GM18508 (cell line): ENCODE data around the gene ZNF385A.

Experiments
- ATAC-seq: cut with Tn5 transposase; IDR thresholded peaks from one replicate; pipeline ENCODE4 v1.9.1; 2021; ENCODE audit warnings: moderate number of reproducible peaks; ENCODE audit not compliant: insufficient read depth, unreplicated experiment

The ZNF385A gene

DNA sequence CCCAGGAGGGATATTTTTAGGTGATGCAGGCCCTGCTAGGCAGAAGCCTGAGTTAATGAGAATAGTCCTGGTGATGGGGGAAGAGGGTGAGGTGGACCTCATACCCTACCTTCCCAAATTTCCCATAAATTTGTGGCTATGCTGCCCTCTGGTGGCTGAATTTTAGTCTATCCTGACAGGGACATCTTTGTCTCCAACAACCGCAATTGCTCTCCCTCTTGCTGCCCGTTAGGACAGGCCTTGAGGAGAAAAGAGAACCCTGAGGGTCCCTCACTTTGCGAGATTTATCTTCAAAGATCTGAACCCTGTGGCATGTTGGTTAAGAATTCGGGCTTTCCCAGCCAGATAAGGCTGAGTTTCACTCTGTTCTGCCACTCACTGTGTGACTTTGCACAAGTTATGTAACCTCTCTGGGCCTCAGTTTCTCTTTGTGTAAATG lies 9.8 kb upstream of the ZNF385A start:
- ATAC-seq: no peak

DNA sequence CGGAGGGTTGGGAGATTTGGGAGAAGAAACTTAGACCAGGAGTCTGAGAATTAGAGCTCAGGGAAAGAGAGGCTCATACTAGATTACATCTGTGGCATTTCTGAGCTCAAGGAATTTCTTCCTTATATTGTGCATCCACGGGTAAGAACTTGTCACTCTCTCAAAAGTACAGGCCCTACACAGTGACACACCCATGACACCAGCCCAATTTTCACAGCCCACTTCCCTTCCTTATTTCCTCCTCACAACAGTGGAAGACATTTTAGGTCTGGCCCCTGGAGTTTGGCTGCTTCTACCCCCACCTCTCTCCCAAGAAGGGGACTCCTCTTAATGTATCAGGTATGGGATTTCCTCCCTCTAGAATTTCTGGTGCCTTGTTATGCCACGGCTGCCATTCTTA lies 9.2 kb upstream of the ZNF385A start:
- no peak for ATAC-seq

DNA sequence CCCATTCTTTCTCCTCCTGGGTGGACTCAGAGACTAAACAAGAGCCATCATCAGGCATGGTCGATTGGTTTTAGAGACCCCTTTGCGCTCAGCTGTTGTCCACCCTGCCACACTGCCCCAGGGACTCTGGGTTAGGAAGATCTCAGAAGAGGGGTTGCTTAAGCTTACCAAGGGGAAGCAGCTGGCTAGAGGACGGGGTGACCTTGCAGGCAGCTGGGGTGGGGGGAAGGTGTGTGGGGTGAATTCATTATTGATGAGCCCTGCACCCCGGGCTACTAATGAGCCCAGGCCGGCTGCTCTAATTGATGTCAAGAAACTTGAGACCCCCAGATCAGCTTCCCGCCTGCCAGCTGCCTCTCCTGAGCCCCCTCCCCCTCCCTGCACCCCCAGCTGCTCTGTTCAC lies 8.7 kb upstream of the ZNF385A start:
- no peak for ATAC-seq

DNA sequence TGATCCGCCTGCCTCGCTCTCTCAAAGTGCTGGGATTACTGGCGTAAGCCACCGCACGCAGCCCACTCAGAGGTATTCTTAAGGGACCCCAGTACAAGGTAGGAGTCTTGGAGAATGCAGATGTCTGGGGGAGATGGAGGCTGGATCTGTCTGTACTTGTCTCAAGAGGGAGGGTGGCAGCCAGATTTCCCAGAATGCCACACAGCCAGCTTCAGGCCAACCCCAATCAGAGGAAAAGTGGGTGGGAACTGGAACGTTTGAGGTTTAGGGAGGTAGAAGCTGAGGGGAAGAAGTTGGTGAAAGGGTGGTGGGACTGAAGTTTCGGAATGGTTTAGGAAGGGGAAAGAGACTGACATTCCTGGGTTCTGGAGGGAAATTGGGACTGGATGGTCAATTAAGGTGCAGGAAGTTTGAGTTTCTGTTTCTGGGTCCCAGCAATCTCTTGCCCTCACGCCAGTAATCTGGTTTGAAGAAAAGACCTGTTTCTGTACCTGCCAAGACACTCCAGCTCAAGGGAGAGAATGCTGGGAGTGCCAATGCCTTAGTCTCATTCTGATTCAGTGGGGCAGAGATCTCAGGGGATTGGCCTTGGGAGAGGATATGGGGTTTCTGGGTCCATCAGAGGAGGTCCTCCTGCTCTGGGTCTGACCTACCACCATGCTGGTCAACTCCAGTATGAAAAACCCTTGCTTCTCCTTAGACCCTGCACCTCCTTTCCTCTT lies 8.1 kb upstream of the ZNF385A start:
- ATAC-seq: no peak

DNA sequence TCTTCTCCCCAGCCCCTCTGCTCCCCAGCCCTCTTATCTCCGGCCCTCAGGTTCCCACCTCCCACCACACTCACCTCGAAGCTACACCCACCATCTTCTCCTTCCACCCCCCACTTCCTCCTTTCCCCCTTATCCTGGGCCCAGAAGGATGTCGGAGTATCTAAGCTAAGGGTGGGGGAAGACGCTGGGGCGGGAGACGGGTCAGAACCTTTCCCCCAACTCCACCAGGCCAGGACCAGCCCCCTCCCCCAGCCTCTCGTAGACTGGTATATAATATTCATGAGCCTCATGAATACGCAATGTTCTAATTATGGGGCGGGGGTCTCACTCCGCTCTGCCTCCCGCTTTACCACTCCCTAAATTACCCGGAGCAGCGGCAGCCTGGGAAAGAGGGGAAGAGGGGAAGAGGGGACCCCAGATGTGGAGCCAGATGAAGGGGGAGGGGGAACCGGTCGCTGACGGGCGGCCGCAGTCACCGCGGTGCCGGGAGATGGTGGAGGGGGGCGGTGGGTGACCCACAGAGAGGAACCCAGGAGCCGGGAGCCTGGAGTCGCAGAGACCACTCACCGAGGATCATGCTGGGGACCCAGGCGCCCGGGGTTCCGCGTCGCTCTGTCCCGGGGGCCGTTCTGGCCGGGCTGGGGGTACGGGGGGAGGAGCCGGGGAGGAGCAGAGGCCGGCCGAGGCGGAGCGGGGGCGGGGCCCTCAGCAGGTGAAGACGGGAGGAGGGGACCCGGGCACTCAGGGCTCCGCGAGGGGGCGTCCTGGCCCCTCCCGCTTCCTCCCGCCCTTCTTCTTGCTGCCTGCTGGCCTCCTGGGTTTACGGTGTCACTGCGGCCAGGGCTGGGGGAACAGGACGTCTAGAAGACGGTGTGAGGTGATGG lies 6.4 kb upstream of the ZNF385A start:
- no peak for ATAC-seq

DNA sequence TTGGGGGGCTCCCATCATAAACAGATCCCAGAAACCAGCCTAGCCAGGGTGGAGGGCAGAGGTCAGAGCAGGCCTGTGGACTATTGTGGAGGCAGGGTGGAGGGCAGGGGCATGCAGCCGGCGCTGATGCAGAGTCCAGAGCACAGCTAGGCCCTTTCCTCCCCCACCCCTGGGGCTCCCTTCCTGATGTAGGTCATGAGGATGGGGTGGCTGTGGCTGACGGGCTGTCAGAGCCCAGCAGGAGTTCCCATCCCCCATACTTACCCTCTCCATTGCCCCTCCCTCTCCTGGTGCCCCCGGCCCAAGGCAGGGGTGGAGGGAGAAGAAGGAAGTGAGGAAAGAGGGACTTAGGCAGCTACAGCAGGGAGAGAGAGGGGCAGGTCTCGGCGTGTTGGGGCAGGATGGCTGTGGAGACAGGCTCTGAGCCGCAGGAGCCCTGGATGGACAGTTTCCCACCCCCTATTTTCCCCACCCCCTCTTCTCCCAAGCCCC lies 5.7 kb upstream of the ZNF385A start:
- no peak for ATAC-seq

DNA sequence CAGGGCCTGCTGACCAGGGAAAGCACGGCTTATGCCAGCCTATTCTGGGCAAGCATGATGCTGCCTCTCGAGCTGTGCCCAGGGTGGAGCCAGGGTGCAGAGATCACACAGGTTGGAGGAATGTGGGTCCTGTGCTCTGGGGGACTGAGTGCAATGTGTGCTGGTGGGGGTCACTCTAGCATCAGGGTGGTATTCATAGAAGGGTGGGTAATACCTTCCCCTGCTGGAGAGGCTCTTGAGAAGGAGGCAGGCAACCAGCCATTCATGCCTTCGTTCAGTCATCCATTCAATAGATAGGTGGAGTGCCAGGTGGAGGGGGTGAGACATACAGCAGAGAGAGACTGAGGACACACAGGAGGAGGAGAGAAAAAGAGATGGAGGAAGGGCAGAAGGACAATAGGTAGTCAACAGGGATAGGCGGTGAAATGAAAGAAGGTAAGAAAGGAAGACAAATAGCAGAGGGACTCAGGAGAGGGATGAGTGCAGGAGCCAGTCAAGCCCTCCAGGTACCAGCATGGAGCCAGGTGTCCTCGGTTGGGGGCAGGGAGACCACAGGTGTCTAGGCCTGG lies 5.2 kb upstream of the ZNF385A start:
- ATAC-seq: no peak

DNA sequence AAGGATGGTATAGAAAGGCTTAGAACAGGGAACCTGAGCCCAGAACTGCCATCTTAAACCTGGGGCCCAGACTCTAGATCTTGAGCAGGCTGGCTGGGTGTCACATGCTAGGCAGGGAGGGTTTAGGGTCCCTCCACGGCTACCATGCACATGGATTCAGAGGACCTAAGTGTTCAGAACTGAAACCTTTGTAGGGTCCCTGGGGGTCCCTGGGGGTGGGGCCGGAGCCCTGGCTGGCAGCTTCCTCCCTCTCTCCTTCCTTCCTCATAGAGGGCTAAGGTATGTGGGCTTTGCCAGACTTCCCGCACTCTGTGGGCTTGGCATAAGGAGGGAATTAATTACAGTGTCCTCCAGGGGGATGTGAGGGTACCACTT lies 4.6 kb upstream of the ZNF385A start:
- ATAC-seq: no peak

DNA sequence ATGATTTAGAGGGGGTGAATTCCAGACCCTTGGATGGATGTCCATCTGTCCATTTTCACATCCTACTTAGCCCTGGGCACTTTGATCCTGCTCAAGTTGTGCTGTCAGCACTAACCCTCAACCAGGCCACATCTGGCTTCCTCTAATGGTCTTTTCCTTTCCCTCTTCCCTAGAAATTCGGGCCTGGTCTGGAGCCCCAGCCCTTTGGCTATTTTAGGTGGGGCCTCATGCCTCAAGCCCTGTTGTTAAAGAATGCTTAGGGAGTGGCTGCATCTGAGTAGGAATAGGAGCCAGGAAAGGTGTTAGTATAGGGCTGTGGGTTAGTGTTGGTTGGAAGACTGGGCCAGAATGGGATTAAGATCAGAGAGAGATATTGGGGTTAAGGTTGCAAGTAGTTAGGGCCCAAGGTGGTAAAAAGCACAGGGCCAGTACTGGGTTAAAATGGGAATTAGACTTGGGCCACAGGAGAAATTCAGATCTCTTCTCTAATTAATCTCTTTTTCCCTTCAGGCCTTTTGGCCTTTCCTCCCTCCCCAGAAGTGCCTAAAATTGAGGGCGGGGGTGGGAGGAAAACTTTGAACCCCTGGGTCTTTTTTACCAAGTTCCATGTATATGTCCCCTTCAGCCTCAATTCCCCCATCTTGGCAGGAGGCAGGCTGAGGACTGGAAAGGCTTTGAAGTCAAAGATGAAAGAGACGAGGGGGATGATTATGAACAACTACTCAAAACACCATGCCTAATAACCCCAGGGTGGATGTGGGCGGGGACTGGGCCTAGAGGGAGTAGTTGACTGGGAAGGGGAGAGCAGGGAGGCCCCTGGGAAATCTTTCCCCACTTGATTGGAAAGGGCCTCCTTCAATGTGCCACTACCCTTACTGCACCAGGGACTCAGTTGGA lies 4.0 kb upstream of the ZNF385A start:
- no peak for ATAC-seq

DNA sequence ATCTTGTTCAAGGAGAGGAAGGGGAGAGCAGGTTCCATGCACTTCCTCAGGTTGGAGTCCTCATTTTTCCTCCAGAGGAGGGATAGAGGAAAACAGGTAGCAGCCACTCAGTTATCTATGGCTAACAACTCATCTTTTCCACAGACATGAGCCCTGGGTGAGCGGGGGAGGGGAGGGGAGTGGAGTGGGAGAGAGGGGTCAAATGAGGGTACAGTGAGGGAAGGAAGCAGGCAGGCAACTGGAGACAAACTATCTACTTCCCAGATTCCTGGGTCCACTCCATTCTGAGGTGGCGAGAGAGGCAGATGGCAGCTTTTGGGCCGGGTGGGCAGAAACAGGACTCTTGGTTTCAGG lies 2.6 kb upstream of the ZNF385A start:
- ATAC-seq: no peak

DNA sequence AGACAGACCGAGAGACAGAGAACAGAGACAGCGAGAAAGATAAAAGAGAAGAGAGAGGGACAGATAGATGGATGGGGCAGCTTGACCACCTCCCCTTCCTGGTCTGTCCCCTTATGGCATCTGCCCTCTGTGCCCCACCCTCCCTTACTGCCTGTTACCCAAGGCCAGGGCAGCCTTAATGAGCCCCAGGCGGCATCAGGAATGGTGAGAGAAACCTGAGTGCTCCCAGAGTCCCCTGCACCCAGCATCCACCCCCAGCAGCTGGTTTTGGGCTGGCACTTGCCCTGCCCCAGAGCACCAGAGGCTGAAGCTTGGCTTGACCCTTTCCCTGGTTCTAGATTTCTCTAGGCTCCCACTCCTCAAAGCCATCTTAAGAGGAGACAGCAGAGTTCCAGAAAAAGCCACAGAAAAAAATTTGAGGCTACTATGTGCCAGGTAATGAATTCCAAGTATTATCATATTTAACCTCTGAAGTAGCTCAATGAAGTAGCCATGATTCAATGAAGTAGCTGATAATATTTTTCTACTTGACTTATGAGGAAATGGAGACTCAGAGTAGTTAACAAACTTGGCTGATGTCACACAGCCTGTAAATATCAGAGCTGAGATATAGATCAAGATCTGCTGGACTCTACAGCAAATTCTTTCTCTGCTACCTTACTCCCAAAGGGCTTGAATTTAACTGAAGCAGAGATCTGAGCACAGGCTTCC lies 2.0 kb upstream of the ZNF385A start:
- no peak for ATAC-seq

DNA sequence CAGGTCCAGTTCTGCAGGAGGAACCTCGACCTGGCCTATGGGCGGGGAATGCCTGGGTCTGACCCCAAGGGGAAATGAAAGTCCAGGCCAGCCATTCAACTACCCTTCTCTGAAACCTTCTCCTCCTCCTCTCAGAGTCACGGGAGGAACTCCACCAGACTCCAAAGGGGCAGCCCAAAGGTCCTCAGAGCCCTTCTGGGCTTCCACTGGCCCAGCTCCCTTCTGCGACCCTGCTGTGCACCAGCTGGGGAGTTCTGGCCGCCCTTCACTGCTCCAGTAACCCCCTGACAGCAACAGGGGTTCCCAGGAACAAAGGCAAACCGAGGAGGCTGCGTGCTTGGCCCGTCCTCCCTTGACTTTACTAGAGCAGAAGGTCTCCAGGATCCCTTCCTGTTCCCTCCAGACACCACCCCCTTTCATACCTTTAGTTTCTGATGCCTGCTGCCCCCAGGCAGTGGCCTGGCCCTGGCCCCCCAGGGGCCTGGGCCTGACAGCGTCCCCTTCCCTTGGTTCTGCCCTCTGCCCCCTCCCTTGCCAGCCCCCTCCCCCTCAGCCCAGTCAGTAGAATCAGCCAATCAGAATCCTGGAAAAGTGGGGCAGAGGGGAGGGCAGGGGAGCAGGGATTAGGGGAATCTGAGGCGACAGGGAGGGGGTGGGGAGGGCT lies 850 bp upstream of the ZNF385A start:
- ATAC-seq: no peak

DNA sequence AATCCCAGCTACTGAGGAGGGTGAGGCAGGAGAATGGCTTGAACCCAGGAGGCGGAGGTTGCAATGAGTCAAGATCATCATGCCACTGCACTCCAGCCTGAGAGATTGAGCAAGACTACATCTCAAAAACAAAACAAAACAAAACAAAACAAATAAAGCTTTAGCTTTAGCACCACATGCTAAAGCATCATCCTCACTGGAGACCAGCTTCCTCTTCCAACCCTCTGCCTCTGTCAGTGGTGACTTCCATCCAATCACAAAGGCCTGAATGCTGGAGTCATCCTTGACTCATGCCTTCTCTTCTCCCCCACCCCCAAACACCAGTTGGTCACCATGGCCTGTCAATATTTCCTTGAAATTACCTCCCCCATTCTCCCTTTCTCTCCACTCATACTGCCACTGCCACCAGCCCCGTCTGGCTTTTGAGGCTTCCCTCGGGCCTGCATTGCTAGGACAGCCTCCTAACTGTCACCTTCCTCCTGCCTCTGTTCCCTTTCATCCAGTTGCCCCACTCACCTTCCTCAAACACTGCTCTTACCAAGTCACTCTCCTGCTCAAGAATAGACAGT lies 1.4 kb downstream of the ZNF385A start:
- no peak for ATAC-seq

DNA sequence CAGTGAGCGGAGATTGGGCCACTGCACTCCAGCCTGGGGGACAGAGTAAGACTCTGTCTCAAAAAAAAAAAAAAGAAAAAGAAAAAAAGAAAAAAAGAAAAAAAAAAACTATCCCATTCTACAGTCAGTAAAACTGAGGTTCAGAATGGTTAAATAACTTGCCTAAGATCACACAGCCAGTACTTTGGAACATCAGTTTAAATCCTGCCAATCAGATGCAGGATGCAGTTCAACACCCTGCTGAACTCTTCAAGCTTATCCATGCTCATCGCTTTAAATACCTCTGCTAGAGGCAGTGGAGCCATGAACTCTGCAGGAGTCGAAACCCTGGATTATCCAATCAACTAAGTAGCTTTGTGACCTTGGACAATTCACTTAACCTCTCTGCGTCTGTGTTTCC lies 3.4 kb downstream of the ZNF385A start:
- no peak for ATAC-seq

DNA sequence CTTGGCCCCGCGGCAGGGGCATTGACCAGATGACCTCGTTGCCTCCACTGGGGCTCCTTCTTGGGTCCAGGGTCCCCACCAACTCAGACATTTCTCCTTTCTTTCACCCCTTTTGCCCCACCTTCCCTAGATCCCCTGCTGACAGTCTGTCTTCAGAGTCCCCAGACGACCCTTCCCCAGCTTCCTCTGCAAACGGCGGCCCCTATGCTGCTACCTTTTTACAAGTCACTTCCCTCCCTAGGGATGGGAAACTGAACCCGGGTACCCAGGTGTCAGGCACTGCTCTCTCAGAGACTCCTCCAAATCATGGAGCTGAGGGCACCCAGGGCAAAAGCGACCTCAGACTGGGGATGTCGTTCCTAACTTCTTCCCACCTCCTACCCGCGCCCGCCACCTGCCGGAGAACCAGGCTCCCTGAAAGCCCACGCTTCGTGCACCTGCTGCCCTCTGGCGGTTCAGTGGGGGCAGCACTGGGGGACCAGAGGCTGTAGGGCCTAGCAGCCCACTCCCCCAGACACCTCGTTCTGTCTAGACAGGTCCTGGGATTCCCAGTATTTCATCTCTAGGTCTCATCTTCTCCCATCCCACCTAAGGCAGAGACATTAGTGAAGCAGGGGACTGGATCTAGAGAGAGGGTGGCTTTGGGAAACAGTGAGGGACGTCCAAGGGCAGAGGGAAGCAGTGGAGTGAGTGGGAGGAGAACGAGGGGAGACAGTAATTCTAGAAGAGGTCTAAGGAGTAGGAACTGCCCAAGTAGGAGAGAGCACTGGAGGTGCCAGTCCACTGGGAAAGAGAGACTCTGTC lies 4.9 kb downstream of the ZNF385A start:
- ATAC-seq: no peak

DNA sequence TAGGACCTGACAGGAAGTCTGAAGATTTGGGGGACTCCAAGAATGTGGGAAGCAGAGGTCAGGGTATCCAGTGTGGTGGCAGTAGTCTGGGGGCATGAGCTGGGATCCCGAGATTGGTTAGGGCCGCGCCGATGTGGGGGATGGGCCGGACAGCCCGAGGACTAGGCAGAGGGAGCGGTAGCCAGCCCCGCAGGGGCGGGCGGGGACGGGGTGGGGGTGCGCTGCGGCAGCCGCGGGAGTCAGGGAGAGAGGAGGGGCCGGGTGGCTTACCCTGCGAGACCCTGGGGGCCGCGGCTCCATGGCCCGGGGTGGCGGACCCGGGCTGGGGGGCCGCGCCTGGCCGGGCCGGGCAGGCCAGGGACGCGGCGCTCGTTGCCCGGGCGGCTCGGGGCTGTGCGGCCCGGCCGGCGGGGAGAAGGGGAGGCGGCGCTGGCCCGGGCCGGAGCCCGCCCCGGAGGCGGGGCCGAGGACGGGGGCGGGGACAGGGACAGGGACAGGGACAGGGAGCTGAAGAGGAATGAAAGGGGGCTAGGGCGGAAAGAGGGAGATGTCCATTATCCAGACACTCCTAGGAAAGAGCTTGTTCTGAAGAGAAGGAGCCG lies 5.6 kb downstream of the ZNF385A start:
- ATAC-seq: no peak

DNA sequence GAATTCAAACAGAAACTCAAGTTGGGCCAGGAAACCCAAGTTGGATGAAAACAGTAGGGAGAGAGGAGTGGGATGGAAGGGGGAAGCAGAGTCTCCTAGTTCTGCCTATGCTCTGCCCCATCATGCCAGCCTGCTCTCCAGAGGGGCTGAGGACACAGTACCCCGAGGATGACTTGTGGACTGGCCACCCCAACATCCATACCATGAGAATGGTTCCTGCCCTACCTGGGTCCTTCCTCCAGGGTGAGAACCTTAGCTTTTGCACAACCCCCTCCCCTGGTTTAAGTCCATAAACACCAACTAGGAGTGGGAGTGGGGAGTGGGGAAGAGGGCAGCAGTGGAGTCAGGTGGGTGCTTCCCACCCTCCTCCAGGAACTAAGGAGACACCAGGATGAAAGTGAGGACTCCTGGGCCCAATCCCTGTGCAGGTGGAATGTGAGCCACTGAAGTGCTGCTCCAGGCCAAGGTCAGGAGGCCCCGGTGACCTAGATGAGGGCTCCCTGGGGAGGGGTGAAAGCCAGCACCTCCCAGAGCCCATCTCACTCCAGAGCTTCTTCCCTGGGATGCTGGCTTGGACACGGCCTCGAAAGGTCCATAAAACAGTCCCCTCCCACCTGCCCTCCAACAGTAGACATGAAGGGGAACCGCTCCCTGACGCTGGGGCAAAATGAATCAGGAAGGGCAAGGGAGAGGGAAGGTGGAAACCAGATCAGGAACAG lies 6.6 kb downstream of the ZNF385A start:
- ATAC-seq: no peak
